ENCODE results near the gene SPOCK2.

Gene SPOCK2

GRCh38 chr10:72019085-72019876, 69.1 kb downstream of the SPOCK2 start:
- TF ChIP-seq CTCF (IDR thresholded peaks at IDR 0.05; ENCODE audit: low read depth, low read length) = no peak
- Histone ChIP-seq H3K27me3 (ENCODE audit: insufficient read depth, low read depth, severe bottlenecking) (no peaks in the 10 kb centered on the region), H3K27ac (no peak overlapping the region), H3K4me3 (ENCODE audit: low read depth, low read length) (no peak overlapping the region), H3K9me3 (ENCODE audit: severe bottlenecking) (no peaks in the 10 kb centered on the region), H3K36me3 (no peaks in the 10 kb centered on the region)
- no peak for DNase-seq

GRCh38 chr10:72016608-72017300, 71.6 kb downstream of the SPOCK2 start:
- Histone ChIP-seq H3K9me3 (ENCODE audit: severe bottlenecking) (no peaks in the 10 kb centered on the region), H3K4me3 (ENCODE audit: low read depth, low read length) (no peak overlapping the region), H3K36me3 (no peaks in the 10 kb centered on the region), H3K27ac (no peak overlapping the region), H3K27me3 (ENCODE audit: insufficient read depth, low read depth, severe bottlenecking) (no peaks in the 10 kb centered on the region)
- TF ChIP-seq CTCF (IDR thresholded peaks at IDR 0.05; ENCODE audit: low read depth, low read length) = no peak
- DNase-seq = no peak

- H3K36me3 ChIP-seq = no peaks in the 10 kb centered on the region
- no peaks in the 10 kb centered on the region for H3K9me3 ChIP-seq (ENCODE audit: severe bottlenecking)
- H3K27ac ChIP-seq = no peak overlapping the region
- H3K4me3 ChIP-seq (ENCODE audit: low read depth, low read length) = no peak overlapping the region
- no peak for DNase-seq
- no peaks in the 10 kb centered on the region for H3K27me3 ChIP-seq (ENCODE audit: insufficient read depth, low read depth, severe bottlenecking)
- no peak for TF ChIP-seq CTCF (IDR thresholded peaks at IDR 0.05; ENCODE audit: low read depth, low read length)
These were observed 72.5 kb downstream of the SPOCK2 start for GRCh38 chr10:72015841-72016240.

- no peaks in the 10 kb centered on the region for H3K9me3 ChIP-seq (ENCODE audit: severe bottlenecking)
- no peaks in the 10 kb centered on the region; the same call in 1 of the 2 replicates for H3K36me3 ChIP-seq
- no peaks in the 10 kb centered on the region for H3K27me3 ChIP-seq (ENCODE audit: insufficient read depth, low read depth, severe bottlenecking)
- no peak overlapping the region for H3K27ac ChIP-seq
- no peak overlapping the region for H3K4me3 ChIP-seq (ENCODE audit: low read depth, low read length)
- no peak for TF ChIP-seq CTCF (IDR thresholded peaks at IDR 0.05; ENCODE audit: low read depth, low read length)
- no peak for DNase-seq
These were observed 73.4 kb downstream of the SPOCK2 start for GRCh38 chr10:72014785-72015480.

- H3K27me3 ChIP-seq (ENCODE audit: insufficient read depth, low read depth, severe bottlenecking) = no peaks in the 10 kb centered on the region
These were observed 74.2 kb downstream of the SPOCK2 start for GRCh38 chr10:72014197-72014596.

More at GRCh38 chr10:72014197-72014596, 74.2 kb downstream of the SPOCK2 start:
- no peaks in the 10 kb centered on the region for H3K9me3 ChIP-seq (ENCODE audit: severe bottlenecking)
- no peak for TF ChIP-seq CTCF (IDR thresholded peaks at IDR 0.05; ENCODE audit: low read depth, low read length)
- H3K36me3 ChIP-seq = no peaks in the 10 kb centered on the region; the same call in 1 of the 2 replicates
- no peak for DNase-seq
- no peak overlapping the region for H3K4me3 ChIP-seq (ENCODE audit: low read depth, low read length)
- no peak overlapping the region for H3K27ac ChIP-seq

Data from WERI-Rb-1 (cell line).